ENCODE measurements around the gene MIAT. TPM values are rescaled to one million over a fixed set of nuclear protein-coding genes. Genes with fewer than 3 reads are reported as not detected.

Gene MIAT
- total and polyA plus RNA-seq, 9 of the 15 experiments (the other 6 are each of a cell fraction or from before 2014, with no cell fraction given) = 0.03 to 0.93 (median 0.34) TPM

GRCh38 chr22:26679003-26679629, 21.7 kb downstream of the MIAT start:
- H3K4me1 ChIP-seq (replicated peaks in 1 of 2; ENCODE audit: control insufficient read depth in 2 of 2, insufficient read depth in 2 of 2, low read length in 2 of 2) = peaks cover 8 to 14% of the 10 kb centered on the region in 2 experiments; a peak in 4 of 5 replicates
- no TSS peak for BruUV-seq (replicated peaks)
- TF ChIP-seq PTTG1 (tag; IDR thresholded peaks at IDR 0.05; ENCODE audit: low read depth) (no peak), RNF2 (IDR thresholded peaks at IDR 0.05) (no peak), HDAC3 (IDR thresholded peaks at IDR 0.05; ENCODE audit: borderline replicate concordance, partially characterized antibody) (no peak), ZNF785 (CRISPR knock-in tag; IDR thresholded peaks at IDR 0.05) (no peak), ZNF512 (tag; IDR thresholded peaks at IDR 0.05) (peak; percentile 41; the same call in 1 of the 2 replicates), RREB1 (CRISPR knock-in tag; IDR thresholded peaks at IDR 0.05) (no peak)
- TF ChIP-seq, protein P1, sequence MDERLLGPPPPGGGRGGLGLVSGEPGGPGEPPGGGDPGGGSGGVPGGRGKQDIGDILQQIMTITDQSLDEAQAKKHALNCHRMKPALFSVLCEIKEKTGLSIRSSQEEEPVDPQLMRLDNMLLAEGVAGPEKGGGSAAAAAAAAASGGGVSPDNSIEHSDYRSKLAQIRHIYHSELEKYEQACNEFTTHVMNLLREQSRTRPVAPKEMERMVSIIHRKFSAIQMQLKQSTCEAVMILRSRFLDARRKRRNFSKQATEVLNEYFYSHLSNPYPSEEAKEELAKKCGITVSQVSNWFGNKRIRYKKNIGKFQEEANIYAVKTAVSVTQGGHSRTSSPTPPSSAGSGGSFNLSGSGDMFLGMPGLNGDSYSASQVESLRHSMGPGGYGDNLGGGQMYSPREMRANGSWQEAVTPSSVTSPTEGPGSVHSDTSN (CRISPR knock-in tag; IDR thresholded peaks at IDR 0.05; ENCODE audit: low read depth) = no peak
- TF ChIP-seq, protein P1 (tag; conservative IDR thresholded peaks at IDR 0.05; ENCODE audit: low read depth) = no peak
- TF ChIP-seq, protein P2, sequence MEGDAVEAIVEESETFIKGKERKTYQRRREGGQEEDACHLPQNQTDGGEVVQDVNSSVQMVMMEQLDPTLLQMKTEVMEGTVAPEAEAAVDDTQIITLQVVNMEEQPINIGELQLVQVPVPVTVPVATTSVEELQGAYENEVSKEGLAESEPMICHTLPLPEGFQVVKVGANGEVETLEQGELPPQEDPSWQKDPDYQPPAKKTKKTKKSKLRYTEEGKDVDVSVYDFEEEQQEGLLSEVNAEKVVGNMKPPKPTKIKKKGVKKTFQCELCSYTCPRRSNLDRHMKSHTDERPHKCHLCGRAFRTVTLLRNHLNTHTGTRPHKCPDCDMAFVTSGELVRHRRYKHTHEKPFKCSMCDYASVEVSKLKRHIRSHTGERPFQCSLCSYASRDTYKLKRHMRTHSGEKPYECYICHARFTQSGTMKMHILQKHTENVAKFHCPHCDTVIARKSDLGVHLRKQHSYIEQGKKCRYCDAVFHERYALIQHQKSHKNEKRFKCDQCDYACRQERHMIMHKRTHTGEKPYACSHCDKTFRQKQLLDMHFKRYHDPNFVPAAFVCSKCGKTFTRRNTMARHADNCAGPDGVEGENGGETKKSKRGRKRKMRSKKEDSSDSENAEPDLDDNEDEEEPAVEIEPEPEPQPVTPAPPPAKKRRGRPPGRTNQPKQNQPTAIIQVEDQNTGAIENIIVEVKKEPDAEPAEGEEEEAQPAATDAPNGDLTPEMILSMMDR (IDR thresholded peaks at IDR 0.05 in 2 of 3, conservative IDR thresholded peaks at IDR 0.05 in 1 of 3; ENCODE audit: insufficient read depth in 2 of 3, low read depth in 1 of 3, low read length in 3 of 3) = peak; percentile 77 to 87 (median 81)

More at GRCh38 chr22:26679003-26679629, 21.7 kb downstream of the MIAT start:
- CTCF ChIA-PET (ENCODE audit: low intra/inter-chr PET ratio) = no interaction called here
- no peak overlapping the region for H3K4me3 ChIP-seq
- no peak overlapping the region for H3K27ac ChIP-seq (ENCODE audit: extremely low read depth, low read depth, low read length)
- peaks cover 19% of the 10 kb centered on the region for H3K79me2 ChIP-seq (ENCODE audit: control insufficient read depth, insufficient read depth, low read length)
- intact Hi-C loops (cut with micrococcal nuclease) (loop anchor here (5.0 kb wide), 1 partner anchor 78 kb away; no protein-coding TSS in a partner anchor), in situ Hi-C loops (cut with MboI) (no loop called here)
- no peak overlapping the region for H3K9ac ChIP-seq (ENCODE audit: insufficient read depth in 1 of 2, low read depth in 2 of 2, low read length in 2 of 2)
- WGBS (ENCODE audit: insufficient coverage, low coverage, missing lambda C conversion rate) = 1% methylated on average over 4 of the region's 9 CpGs
- POLR2A ChIA-PET = interaction anchor here (0.5 to 0.7 kb wide), 2 partner anchors 106 to 155 kb away, joined by 3 read pairs; no protein-coding TSS in a partner anchor
- H3K9me1 ChIP-seq (ENCODE audit: control insufficient read depth, insufficient read depth, low read length) = no peaks in the 10 kb centered on the region
- peak; percentile 95 for FAIRE-seq
- H3K27me3 ChIP-seq (ENCODE audit: control insufficient read depth in 2 of 2, insufficient read depth in 2 of 2, low read length in 2 of 2) = no peaks in the 10 kb centered on the region
- H2AFZ ChIP-seq (ENCODE audit: low read depth, low read length) = no peak overlapping the region
- H4K20me1 ChIP-seq (replicated peaks; ENCODE audit: control insufficient read depth, insufficient read depth, low read length) = no peaks in the 10 kb centered on the region; the same call in 1 of the 2 replicates
- DNase-seq (ENCODE audit: extremely low read depth in 1 of 4, low spot score in 3 of 4) = peak; percentile 69 to 78 (median 73)
- no peak overlapping the region for H3K4me2 ChIP-seq (ENCODE audit: insufficient read depth, low read length)
- H3K36me3 ChIP-seq (ENCODE audit: control insufficient read depth, insufficient read depth, low read length) = peaks cover 6% of the 10 kb centered on the region; the same call in 1 of the 3 replicates
- H3K9me3 ChIP-seq (replicated peaks; ENCODE audit: control insufficient read depth, insufficient read depth, low read depth, low read length) = no peaks in the 10 kb centered on the region
- peak; percentile 91 for ATAC-seq
